ENCODE measurements around the gene GDF2. TPM values are rescaled to one million over a fixed set of nuclear protein-coding genes. Genes with fewer than 3 reads are reported as not detected.

The GDF2 gene
- total RNA-seq, 1 donor from 2014 or later, result 7.2 TPM

DNA sequence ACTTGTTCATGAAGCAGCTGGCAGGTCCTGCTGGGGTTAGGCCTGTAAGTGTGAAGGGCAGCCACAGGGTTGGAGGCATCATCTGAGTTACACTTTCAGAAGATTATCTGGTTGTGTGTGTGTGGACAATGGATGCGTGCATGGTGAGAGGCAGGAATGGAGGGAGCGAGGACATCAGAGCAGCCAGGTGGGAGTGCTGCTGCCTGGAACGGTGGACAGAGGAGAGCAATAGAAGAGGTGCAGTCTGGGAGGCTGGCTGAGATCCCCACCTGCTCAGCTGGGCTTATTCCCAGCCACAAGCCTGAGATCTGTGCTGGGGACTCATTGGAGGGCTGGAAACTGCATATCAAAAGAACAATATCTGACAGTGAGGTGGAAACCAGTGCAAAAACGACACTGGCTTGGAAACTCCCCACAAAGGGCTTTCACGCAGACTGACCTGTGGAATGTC lies 44.0 kb downstream of the GDF2 start:
- ATAC-seq, result no peak
- peak; percentile 18 for DNase-seq (ENCODE audit: low spot score)

DNA sequence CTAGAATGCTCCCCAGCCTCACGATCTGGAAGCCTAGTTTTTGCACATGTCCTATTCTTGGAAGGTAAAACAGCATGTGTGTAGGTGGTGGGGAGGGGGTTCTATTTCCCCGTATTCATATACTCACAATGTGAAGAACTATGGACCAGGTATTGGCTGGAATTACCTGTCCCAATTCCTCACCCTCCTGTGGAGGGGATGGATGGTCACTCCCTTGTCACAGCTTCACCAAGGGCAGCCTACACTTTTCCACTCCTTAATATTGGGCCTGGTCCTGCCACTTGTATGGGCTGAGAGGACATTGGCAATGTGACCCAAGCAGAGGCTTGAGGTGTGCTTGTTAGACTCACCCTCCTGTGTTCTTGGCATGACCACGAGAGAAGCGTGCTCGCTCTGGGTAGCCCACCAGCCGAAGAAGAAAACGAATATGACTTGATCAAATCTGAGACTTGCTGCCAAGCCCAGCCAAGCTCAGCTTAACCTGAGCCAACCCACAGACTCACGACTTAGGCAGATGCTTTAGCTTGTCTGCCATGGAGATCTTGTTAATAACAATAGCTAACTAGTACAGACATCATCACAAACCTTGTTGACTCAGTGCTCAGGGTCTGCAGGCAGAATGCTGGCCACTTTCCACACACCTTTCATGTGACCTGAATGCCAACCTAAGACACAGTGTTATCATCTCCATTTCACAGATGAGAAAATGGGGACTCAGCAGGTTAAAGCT lies 44.6 kb downstream of the GDF2 start:
- no peak for ATAC-seq
- DNase-seq (ENCODE audit: low spot score), result no peak

DNA sequence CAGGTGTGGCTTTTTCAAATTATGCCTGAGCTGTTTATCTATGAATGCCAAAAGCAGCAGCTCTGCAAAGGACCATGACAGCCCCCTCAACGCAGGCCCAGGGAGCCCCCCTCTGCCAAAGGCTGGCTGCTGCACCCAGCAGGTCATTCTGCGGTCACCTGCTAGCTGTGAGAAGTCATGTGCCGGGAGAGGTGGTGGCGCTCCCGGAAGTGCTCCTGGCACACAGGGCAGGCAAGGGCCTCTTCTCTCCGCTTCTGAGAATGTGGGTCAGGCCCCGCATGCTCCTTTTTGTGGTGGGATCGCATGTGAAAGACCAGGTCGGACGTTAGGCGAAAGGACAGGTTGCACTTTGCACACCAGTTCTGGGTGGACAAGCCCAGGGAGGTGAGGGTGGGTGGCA lies 45.4 kb downstream of the GDF2 start:
- DNase-seq (ENCODE audit: low spot score) (peak; percentile 26), ATAC-seq (no peak)

DNA sequence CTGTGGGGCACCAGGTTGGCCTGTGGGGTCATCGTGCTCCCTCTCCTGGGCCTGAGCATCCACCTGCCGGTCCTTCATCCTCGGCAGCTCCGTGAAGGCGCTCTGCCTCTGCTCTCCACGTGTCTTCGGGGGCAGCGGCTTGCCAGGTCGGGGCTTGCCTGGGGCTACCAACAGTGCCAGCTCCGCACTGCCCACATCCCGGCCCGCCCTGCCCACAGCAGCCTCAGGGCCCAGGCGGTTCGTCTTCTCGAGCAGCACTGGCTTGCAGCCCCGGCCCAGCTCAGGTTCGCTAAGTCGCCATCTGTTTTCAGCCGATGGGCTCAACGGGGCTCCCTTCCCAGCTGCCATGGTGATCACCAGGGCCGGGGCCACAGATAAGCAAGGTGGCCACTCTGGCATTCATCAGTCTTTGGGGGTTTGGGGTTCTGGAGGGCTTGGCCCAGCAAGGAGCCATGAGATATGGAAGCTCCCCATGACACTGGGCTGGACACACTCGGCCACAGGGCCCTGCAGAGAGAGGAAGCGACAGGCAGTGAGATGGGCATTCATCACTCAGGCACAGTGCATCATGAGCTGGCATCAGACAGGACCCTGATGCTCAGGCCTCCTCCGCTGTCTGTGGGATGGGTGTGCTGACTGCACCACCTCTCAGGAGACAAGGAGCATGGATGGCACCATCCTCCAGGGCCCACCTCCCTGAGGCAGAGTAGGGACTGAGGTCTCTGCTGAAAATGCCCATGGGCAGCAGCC lies 46.4 kb downstream of the GDF2 start:
- ATAC-seq, result no peak

DNA sequence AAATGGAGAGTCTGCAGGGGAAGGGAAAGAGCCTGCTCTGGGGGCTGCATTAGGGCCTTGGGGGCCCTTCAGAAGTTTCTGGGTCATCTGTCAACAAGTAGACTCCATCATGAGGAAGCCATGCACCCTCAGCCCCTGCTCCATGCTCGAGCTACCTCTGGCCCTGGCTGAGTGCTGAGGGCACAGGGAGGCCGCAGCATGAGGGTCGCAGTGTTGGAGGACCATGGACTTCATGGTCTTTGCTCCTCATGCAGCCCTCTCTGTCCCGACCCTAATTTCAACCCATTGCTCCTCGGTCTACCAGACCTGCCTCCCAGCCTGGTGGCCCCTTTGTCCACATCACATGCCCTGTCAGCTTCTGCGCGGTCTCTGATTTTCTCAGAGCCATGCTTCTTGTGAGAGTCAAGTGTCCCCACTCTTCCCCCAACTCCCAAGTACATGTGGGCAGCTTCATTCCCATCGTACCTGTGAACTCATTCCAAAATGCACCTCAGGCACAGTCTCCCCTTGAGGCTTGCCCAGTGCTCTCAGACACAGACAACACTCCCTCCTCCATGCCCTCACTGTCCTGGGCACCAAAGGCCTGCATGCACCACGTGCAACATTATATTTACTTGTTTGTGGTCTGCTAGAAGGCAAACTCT lies 47.1 kb downstream of the GDF2 start:
- ATAC-seq (no peak), DNase-seq (ENCODE audit: low spot score) (peak; percentile 14)

More for the DNA sequence above, 46.4 kb downstream of the GDF2 start:
- DNase-seq (ENCODE audit: low spot score), result peak; percentile 37

DNA sequence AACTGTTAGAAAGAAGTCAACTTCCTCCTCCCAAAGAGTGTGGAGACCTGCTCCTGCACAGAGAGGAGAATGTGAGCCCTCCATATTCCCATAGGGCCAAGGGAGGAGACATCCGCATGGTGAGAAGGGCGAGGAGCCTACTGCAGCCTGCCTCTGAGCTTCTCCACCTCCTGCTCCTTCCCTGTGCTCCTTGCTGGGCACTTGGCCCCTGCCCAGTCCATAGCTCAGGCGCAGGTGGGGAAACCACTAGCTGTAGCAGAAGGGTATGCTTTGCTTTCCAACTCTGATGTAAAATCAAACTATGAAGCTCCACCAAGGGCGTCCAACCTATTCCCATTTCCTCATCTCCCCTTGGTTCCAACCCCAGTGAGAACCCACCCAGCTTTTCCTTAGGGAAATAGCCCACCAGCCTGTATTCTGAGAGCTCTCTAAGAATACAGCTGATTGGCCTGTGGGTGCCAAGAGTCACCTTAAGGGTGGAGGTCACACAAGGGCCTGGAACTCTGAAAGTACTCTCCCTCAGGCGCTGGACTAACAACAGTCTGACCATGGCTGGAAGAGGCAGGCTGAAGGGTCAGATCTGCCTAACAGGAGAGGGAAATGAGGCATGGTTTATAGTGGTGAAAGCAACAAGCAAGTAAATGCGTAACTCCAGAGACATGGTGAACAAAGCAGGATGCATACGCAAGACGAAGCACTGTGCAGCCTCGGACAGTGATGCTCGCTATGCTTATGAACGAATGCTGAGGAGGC lies 47.9 kb downstream of the GDF2 start:
- no peak for ATAC-seq
- DNase-seq (ENCODE audit: low spot score), result peak; percentile 28

DNA sequence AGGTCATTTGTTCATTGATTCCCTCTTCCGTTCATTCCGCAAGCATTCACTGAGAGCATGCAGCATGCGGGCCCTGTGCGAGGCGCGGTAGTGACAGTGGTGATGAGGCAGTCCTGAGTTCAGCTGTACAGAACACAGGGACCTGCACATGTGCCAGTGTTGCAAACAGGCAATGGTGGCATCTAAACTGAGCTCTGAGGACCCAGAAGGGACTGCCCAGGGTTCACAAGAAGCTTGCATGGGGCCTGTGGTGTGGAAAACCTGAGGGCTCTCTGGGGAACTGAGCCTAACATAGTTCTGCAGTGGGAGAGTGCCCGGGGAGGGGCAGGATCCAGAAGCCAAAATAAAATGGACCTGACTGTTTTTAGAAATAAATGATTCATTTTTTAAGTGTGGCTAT lies 48.6 kb downstream of the GDF2 start:
- DNase-seq (ENCODE audit: low spot score), result peak; percentile 10
- no peak for ATAC-seq

DNA sequence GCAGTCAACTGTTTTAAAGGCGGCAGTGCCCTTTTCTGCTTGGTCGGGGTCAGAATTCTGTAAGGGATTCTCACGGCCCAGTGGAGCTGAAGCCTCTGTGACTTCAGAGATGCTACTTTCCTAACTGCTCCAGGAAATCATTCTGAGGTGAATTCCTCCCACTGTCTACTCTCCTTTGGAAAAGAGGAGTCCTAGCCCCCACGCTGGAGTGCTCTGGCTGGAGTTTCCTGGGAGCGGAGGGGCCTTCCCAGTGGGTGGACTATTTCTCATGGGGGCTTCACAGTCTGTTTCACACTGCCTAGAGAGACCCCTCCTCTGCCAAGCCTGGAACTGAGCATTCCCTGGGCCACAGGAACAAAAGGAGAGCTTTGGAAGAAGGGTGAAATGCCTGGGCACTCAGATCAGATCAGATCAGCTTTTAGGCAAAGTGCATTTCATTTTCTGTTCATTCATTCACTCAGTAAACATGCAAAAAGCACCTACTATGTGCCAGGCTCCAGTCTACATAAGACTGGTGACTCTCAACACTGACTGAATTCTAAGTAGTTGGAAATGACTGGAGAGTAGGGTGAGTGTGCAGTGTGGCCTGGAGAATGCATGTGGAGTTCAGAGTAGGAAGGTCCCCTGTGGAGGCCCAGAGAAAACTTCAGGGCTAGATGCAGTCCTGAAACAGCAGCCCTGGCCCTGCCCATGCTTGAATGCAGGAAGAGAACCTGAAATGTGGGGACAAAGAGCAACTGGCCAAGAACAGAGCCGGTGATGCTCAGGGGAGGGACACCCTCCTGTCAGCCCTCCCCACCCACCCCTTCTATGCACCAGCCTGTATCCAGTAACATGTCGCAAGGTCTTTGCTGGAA lies 49.6 kb downstream of the GDF2 start:
- ATAC-seq, result no peak
- DNase-seq (ENCODE audit: low spot score), result no peak

DNA sequence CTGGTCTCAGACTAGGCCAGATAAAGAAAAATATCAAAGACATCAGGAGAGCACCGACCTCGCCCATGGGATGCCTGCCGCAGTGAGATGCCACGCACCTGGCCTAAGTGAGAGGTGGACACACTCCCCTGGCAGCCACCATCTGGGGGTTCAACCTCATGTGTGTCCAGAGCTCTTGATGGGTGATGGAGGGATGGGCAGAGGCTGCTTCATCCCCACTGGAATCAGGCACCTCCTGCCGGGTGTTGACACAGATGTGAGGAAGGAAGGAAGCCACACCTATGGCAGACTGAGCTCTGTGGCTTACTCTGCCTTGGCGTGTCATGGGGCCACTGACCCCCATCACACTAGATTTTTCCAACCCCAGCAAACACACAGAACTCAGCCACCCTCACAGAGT lies 50.5 kb downstream of the GDF2 start:
- DNase-seq (ENCODE audit: low spot score), result peak; percentile 28

DNA sequence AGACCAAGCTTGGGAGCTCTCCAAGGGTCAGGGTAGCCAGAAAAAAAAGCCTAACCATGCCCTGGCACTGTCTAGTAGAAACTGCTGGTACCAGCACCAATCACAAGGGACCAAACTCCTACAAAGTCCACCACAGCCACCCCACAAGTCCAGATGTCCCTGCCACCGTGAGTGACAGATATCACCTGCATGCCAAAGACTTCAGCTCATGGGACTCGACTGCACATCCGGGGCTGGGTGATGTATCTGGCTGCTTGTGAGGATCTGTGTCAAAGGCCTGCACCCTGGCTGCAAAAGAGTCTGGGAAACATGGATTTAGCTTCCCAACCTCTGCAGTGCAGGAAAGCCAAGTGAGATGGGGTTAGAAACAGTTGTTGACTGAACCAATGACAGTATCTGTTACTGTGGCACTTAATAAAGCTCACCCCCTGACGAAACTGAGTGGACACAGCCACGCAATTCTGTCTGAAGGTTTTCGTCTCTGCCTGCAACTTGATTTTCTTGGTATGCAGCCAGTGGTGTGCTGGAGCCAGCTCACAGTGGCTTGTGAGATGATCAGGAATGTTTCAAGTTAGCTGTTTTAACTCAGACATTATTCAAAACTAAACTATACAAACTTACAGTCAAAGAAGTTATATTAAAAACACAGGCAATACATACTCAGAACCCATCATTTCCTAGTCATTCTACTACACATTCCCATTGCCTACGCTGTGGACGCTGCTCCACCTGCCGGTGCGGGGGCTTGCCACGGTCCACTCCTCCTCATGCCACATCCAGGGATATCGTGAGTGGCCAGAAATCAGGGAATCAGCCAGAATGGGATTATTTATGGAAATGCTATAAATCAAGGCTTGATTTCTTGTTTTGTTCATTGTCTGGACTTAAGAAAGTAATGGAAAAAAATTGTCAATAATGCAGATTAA lies 52.6 kb downstream of the GDF2 start:
- DNase-seq (ENCODE audit: low spot score) (peak; percentile 19), ATAC-seq (no peak)

More for the DNA sequence above, 50.5 kb downstream of the GDF2 start:
- no peak for ATAC-seq

DNA sequence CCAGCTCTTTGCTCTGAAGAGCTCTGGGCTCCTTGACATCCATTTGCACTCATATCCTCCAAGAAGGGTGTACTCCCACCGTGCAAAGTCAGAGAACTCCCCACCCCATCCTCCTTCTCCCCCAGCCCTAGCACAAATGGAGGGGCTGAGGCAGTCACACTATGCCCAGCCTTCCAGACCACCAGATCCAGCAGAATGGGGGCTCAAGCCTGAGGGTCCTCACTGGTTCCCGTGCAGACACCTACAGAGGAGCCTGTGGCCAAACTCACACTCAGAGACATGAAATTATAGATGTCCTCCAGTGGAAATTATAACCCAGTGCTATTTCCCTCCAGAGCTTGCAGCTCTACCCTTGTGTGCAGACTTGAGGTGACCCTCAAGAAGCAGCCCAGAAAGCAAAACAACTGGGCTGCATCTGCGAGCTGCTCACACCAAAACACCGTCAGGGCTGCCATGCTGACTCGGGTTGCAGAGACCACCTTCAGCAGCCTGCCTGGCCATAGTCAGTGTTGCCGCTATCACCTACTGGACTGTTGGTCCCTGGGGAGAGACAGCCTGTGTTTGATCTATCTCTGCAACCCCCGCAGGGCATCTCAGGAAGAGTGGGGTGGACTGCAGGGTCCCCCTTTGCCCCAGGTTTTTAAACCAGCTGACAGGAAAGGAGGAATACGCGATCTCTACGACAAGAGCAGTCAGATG lies 54.4 kb downstream of the GDF2 start:
- DNase-seq (ENCODE audit: low spot score) (peak; percentile 29), ATAC-seq (no peak)

Other genes starting within 250 kb of the GDF2 start
- 0.08 TPM for gene GDF10, start 22.3 kb upstream of the GDF2 start, total RNA-seq
- gene RBP3, start 25.9 kb downstream of the GDF2 start, total RNA-seq, result not detected
- gene ZNF488, start 61.8 kb downstream of the GDF2 start, total RNA-seq, result 0.08 TPM
- gene ANXA8, start 161.7 kb downstream of the GDF2 start, total RNA-seq, result 1.7 TPM
- not detected for gene FAM25G, start 169.2 kb downstream of the GDF2 start, total RNA-seq
- 14.8 TPM for gene AGAP9, start 201.2 kb downstream of the GDF2 start, total RNA-seq